Small intestine (tissue), 7 donors: ENCODE results near the gene RTN4RL1. TPM values are rescaled to one million over a fixed set of nuclear protein-coding genes. Genes with fewer than 3 reads are reported as not detected.

Experiments used
- DNase-seq, 2 donors: peaks; one replicate each; pipeline versions ENCODE4 v3.0.0 to v3.0.0-alpha.2; 2013
- FAIRE-seq: peaks from 2 replicates; lab custom pipeline; 2012; peaks lifted over from hg19 to GRCh38; lab: Jason Lieb, UNC
- H3K27ac ChIP-seq, 3 donors: one replicate each; pipeline ENCODE4 v1.5.1; 2013; ENCODE audit warnings: low read length in 2 of 3, mild to moderate bottlenecking in 2 of 3, control low read depth in 1 of 3, inconsistent platforms in 1 of 3, low read depth in 1 of 3, moderate library complexity in 1 of 3
- H3K27me3 ChIP-seq, 3 donors: one replicate each; pipeline ENCODE4 v1.6.1; 2013; ENCODE audit warnings: low read length in 3 of 3, inconsistent platforms in 1 of 3; ENCODE audit not compliant: control insufficient read depth in 3 of 3, insufficient read depth in 3 of 3
- H3K36me3 ChIP-seq, 3 donors: one replicate each; pipeline ENCODE4 v1.6.1; 2013; ENCODE audit warnings: low read length in 3 of 3, inconsistent platforms in 1 of 3, low read depth in 1 of 3, mild to moderate bottlenecking in 1 of 3, moderate library complexity in 1 of 3; ENCODE audit not compliant: control insufficient read depth in 3 of 3, insufficient read depth in 2 of 3
- H3K4me1 ChIP-seq, 3 donors: one replicate each; pipeline ENCODE4 v1.6.1; 2013; ENCODE audit warnings: low read length in 2 of 3, inconsistent platforms in 1 of 3, low read depth in 1 of 3, mild to moderate bottlenecking in 1 of 3, moderate library complexity in 1 of 3; ENCODE audit not compliant: control insufficient read depth in 3 of 3, insufficient read depth in 2 of 3
- H3K4me3 ChIP-seq, 3 donors: one replicate each; pipeline ENCODE4 v1.5.1; 2013; ENCODE audit warnings: low read length in 3 of 3, control low read depth in 1 of 3, inconsistent platforms in 1 of 3, low read depth in 1 of 3, mild to moderate bottlenecking in 1 of 3, moderate library complexity in 1 of 3
- H3K9me3 ChIP-seq, 2 donors: one replicate each; pipeline ENCODE4 v1.6.1; 2013; ENCODE audit warnings: low read depth in 1 of 2, low read length in 1 of 2; ENCODE audit not compliant: control insufficient read depth in 2 of 2, insufficient read depth in 1 of 2
- WGBS, 3 donors: extraction: QIAGEN DNeasy Blood & Tissue Kit; methylation state at CpG; one replicate each; pipeline ENCODE4 v1.1.7; 2013; 5-methylcytosine and 5-hydroxymethylcytosine counted together
- polyA plus RNA-seq, 4 donors: library from polyadenylated mRNA; stranded (reverse) in 3 of 4; unstranded in 1 of 4; fragments of 200-250 nt in 3 of 4; fragments of 120-200 nt in 1 of 4; gene quantifications; one replicate each; pipeline versions ENCODE4 v1.2.1 to v1.2.3, GENCODE V29; 2013
- donor health status: healthy with polysubstance abuse.
- donor health status: control.
- donor health status: control.
- donor health status: Bipolar disorder and iron deficiency.
- donor health status: healthy.

The RTN4RL1 gene
- polyA plus RNA-seq, 4 donors, result 0.25 to 1.0 TPM; not detected in 2

GRCh38 chr17:1915889-1916288, 109.2 kb downstream of the RTN4RL1 start:
- Histone ChIP-seq H3K27me3 (peaks cover 0 to 51% (median 6%) of the 10 kb centered on the region in 3 donors), H3K27ac (no peak overlapping the region)
- 61 to 65% (median 62%) methylated on average over 12 of the region's 12 CpGs for WGBS, 3 donors

DNA sequence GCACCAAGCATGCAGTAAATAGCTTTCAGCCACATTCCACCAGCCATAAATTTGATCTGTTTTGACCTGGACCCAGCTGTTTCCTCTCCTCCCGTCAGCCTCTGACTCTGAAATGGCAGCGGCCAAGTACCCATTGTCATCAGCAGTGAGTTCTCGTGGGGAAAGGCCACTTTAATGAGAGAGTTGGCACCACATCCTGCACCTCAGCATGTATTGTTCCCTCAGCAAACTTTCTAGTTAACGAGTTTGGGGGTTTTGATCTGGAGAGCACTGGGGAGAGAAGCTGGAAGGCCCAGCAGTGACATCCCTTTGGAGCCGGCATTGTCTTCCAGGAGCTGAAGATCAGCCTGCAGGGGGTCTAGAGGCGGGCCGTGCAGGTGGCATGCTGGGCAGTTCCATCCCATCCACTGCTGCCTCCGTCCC, 110.5 kb downstream of the RTN4RL1 start:
- no peaks in the 10 kb centered on the region for H3K9me3 ChIP-seq
- H3K27me3 ChIP-seq, result peaks cover 0 to 58% (median 6%) of the 10 kb centered on the region in 3 donors
- H3K27ac ChIP-seq, result no peak overlapping the region
- H3K36me3 ChIP-seq, result no peaks in the 10 kb centered on the region
- FAIRE-seq (no peak), DNase-seq (no peak)
- peaks cover 0 to 9% (median 3%) of the 10 kb centered on the region in 3 donors for H3K4me1 ChIP-seq
- no peak overlapping the region for H3K4me3 ChIP-seq
- 55 to 60% (median 56%) methylated on average over 8 of the region's 8 CpGs for WGBS, 3 donors

More at GRCh38 chr17:1915889-1916288, 109.2 kb downstream of the RTN4RL1 start:
- Histone ChIP-seq H3K36me3 (no peaks in the 10 kb centered on the region), H3K4me1 (peaks cover 0 to 9% (median 3%) of the 10 kb centered on the region in 3 donors), H3K4me3 (no peak overlapping the region), H3K9me3 (no peaks in the 10 kb centered on the region)
- no peak for DNase-seq
- no peak for FAIRE-seq

DNA sequence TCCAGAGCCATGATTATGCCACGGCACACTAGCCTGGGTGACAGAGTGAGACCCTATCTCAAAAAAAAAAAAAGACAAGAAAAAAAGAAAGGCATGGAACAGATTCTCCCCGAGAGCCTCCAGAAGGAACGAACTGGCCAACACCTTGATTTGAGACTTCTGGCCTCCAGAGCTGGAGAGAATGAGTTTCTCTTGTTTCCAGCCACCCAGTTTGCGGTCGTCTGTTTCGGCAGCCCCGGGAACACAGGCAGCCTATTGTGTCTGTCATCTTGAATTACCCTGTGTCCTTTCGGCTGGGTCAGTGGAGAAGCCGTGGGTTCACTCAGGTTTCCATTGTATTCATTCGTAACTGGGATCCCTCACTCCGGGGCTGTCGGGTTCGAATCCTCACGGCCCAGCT, 111.4 kb downstream of the RTN4RL1 start:
- H3K9me3 ChIP-seq, result no peaks in the 10 kb centered on the region
- H3K27me3 ChIP-seq, result peaks cover 0 to 62% (median 6%) of the 10 kb centered on the region in 3 donors
- FAIRE-seq, result no peak
- no peaks in the 10 kb centered on the region for H3K36me3 ChIP-seq
- peaks cover 0 to 9% (median 3%) of the 10 kb centered on the region in 3 donors for H3K4me1 ChIP-seq
- H3K27ac ChIP-seq, result no peak overlapping the region
- no peak overlapping the region for H3K4me3 ChIP-seq
- no peak for DNase-seq
- 73 to 88% (median 83%) methylated on average over 14 of the region's 14 CpGs for WGBS, 3 donors

DNA sequence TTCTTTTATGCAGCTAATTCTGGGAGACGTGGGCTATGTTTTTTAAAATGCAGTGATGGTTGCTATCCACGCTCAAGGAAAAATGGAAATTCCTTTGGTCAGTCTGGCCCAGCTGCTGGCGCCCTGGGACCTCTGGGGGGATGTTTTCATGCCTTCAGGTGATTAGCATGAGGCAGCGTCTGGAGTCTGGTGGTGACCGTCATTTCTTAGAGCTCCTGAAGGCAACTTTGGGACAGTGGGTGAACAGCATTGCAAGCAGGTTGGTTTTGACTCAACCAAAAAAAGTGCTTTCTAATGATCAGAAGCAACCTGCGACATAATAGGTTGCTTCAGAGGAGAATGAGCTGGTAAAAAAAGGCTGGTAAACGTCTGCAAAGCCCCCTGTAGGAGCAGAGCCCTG, 113.0 kb downstream of the RTN4RL1 start:
- no peak for DNase-seq
- peaks cover 0 to 76% (median 9%) of the 10 kb centered on the region in 3 donors for H3K27me3 ChIP-seq
- no peak overlapping the region for H3K27ac ChIP-seq
- WGBS, 3 donors, result 54 to 59% (median 58%) methylated on average over 7 of the region's 7 CpGs
- no peak for FAIRE-seq
- peaks cover 0 to 13% (median 3%) of the 10 kb centered on the region in 3 donors for H3K4me1 ChIP-seq
- no peaks in the 10 kb centered on the region for H3K9me3 ChIP-seq
- no peaks in the 10 kb centered on the region for H3K36me3 ChIP-seq
- no peak overlapping the region for H3K4me3 ChIP-seq

DNA sequence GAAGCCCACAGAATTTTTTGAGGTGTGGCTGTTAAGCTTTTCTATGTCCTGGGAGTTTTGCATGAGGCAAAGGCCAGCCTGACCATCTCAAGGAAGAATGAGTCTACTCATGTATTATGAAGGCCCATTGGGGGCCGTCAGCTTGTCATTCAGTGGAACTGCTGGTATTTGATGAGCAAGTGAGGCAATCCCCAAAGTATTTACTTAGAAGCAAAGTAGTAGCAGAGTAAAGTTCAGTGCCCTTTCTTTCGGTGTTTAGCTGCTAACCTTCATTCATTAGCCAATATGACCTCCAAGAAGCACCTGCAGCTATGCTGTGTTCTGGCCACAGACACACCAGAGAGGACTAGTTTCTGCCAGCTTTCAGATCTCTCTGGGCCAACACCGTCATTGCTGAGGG, 115.1 kb downstream of the RTN4RL1 start:
- FAIRE-seq, result no peak
- no peak for DNase-seq
- H3K4me1 ChIP-seq, result peaks cover 0 to 7% (median 0%) of the 10 kb centered on the region in 3 donors
- 36 to 64% (median 45%) methylated on average over 3 of the region's 3 CpGs for WGBS, 3 donors
- H3K27ac ChIP-seq, result no peak overlapping the region
- H3K9me3 ChIP-seq, result no peaks in the 10 kb centered on the region
- H3K36me3 ChIP-seq, result no peaks in the 10 kb centered on the region
- no peak overlapping the region for H3K4me3 ChIP-seq
- peaks cover 0 to 75% (median 14%) of the 10 kb centered on the region in 3 donors for H3K27me3 ChIP-seq

DNA sequence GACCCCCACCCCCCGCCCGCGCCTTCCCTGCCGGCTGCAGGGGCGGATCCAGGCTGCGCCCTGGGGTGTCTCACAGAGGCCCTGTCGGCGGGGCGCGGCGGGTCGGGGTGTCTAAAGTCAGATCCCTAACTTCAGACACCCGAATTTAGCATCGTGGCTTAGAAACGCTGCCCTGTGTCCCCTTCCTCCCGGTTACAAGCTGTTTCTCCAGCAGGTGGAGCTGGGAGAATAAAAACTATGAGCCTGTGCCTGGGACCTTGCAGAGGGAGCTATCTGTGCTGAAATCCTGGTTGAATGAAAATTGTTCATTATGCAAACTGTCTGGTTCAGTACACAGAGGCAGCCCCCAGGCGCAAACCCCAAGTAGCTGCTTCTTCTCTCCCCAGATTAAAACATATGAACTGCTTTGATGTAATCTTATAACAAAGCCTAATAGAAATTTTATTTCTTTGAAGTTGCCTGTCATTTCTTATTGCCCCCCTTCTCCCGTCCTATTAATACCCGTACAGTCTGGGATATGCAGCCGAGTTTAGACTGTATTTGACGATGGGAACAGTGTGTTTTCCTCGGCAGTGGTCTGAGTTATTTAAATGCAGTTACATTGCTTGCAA, 116.3 kb downstream of the RTN4RL1 start:
- Histone ChIP-seq H3K9me3 (no peaks in the 10 kb centered on the region), H3K36me3 (no peaks in the 10 kb centered on the region), H3K4me1 (peaks cover 0 to 7% (median 0%) of the 10 kb centered on the region in 3 donors), H3K27ac (no peak overlapping the region), H3K4me3 (peak overlapping the region in 1 of 3 donors; percentile 13), H3K27me3 (peaks cover 0 to 72% (median 14%) of the 10 kb centered on the region in 3 donors)
- FAIRE-seq (no peak), DNase-seq (peak; percentile 72 to 74)
- 5 to 7% (median 7%) methylated on average over 22 of the region's 22 CpGs for WGBS, 3 donors

GRCh38 chr17:1907909-1908698, 117.0 kb downstream of the RTN4RL1 start:
- WGBS, 3 donors, result 5 to 7% (median 7%) methylated on average over 49 of the region's 49 CpGs
- no peaks in the 10 kb centered on the region for H3K9me3 ChIP-seq
- DNase-seq, result peak in 1 of 2 donors; percentile 39
- no peak overlapping the region for H3K27ac ChIP-seq
- peaks cover 0 to 65% (median 14%) of the 10 kb centered on the region in 3 donors for H3K27me3 ChIP-seq
- H3K4me3 ChIP-seq, result peak overlapping the region in 2 of 3 donors; percentile 12 to 13
- no peaks in the 10 kb centered on the region for H3K36me3 ChIP-seq
- H3K4me1 ChIP-seq, result peaks cover 0 to 7% (median 0%) of the 10 kb centered on the region in 3 donors
- FAIRE-seq, result no peak

DNA sequence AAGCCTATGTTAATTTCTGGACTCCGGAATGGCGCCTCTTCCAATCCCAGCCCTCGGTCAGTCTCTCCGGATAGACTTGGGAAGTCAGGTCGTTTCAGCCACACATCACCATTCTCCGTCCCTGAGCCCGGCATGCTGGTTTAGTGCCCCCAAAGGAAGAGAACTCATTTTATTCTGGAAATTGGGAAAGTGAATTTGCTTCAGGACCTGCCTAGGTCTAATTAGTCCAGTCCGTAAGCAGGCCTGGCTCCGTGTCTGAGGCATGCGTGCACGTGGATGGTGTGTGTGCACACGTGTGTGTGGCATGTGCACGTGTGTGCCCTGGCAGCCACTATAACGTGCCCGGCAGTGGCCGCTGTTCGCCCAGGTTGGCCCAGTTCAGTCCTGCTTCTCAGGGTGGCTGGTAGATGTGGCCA, 117.9 kb downstream of the RTN4RL1 start:
- no peaks in the 10 kb centered on the region for H3K36me3 ChIP-seq
- peaks cover 0 to 7% (median 0%) of the 10 kb centered on the region in 3 donors for H3K4me1 ChIP-seq
- WGBS, 3 donors, result 40 to 76% (median 59%) methylated on average over 17 of the region's 17 CpGs
- H3K9me3 ChIP-seq, result no peaks in the 10 kb centered on the region
- peaks cover 0 to 60% (median 14%) of the 10 kb centered on the region in 3 donors for H3K27me3 ChIP-seq
- FAIRE-seq (no peak), DNase-seq (peak in 1 of 2 donors; percentile 21)
- no peak overlapping the region for H3K27ac ChIP-seq
- H3K4me3 ChIP-seq, result no peak overlapping the region
